SK-N-MC (cell line): Measurements from ENCODE around the gene DYNLT2.
"Not testable (repeated sequence)": the region's sequence is repeated elsewhere in the genome, so short reads cannot be mapped to it uniquely, and the experiment has no call there.

Experiments
- DNase-seq: peaks from one replicate; pipeline ENCODE4 v3.0.0-alpha.2; 2011; ENCODE audit warnings: low read depth, low spot score
- H3K27ac ChIP-seq: fragments of 200-600 bp; sonication (generic); 2 replicates; pipeline ENCODE4 v1.5.1; 2016; ENCODE audit warnings: mixed run types
- H3K36me3 ChIP-seq: fragments of 200-600 bp; sonication (generic); 2 replicates; pipeline ENCODE4 v1.6.1; 2017; ENCODE audit warnings: antibody characterized with exemption, low read length, mixed read lengths; ENCODE audit not compliant: insufficient read depth
- H3K4me3 ChIP-seq: fragments of 200-600 bp; sonication (generic); 2 replicates; pipeline ENCODE4 v1.5.1; 2016
- H3K9ac ChIP-seq: fragments of 200-600 bp; sonication (generic); 2 replicates; pipeline ENCODE4 v1.8.0; 2017; ENCODE audit warnings: mixed run types, mixed read lengths; ENCODE audit not compliant: insufficient read length
- H3K9me3 ChIP-seq: fragments of 200-600 bp; sonication (generic); 2 replicates; pipeline ENCODE4 v1.6.1; 2017; ENCODE audit warnings: low read depth, mild to moderate bottlenecking, antibody characterized with exemption, low read length, moderate library complexity, mixed read lengths
- EZH2 ChIP-seq: fragments of 200-600 bp; sonication (generic); IDR thresholded peaks from one replicate; pipeline ENCODE4 v1.6.1; 2017; ENCODE audit warnings: antibody characterized with exemption
- FOXP2 ChIP-seq: optimal IDR thresholded peaks from 2 replicates; pipeline ENCODE3; 2011; ENCODE audit warnings: mild to moderate bottlenecking, moderate library complexity; ENCODE audit not compliant: insufficient read depth; ENCODE audit errors: extremely low read length, control extremely low read depth
- POLR2AphosphoS5 ChIP-seq: IDR thresholded peaks from 2 replicates; pipeline ENCODE4 v1.6.1; 2012; ENCODE audit warnings: mild to moderate bottlenecking, low read depth, low read length, borderline replicate concordance

Gene DYNLT2

GRCh38 chr6:169714178-169714577 lies 37.2 kb downstream of the DYNLT2 start:
- Histone ChIP-seq H3K9ac (no peak overlapping the region), H3K4me3 (no peak overlapping the region), H3K36me3 (peaks cover 77% of the 10 kb centered on the region), H3K9me3 (no peaks in the 10 kb centered on the region), H3K27ac (no peak overlapping the region)
- no peak for DNase-seq
- no peak for TF ChIP-seq FOXP2
- no peak for TF ChIP-seq POLR2AphosphoS5
- no peak for TF ChIP-seq EZH2

GRCh38 chr6:169710009-169710408 lies 41.4 kb downstream of the DYNLT2 start:
- no peaks in the 10 kb centered on the region for H3K9me3 ChIP-seq
- no peak for DNase-seq
- no peak overlapping the region for H3K27ac ChIP-seq
- no peak for TF ChIP-seq FOXP2
- no peak for TF ChIP-seq EZH2
- no peak for TF ChIP-seq POLR2AphosphoS5
- no peak overlapping the region for H3K9ac ChIP-seq
- H3K4me3 ChIP-seq: no peak overlapping the region
- H3K36me3 ChIP-seq: peaks cover 58% of the 10 kb centered on the region

- Histone ChIP-seq H3K4me3 (no peak overlapping the region), H3K36me3 (peaks cover 56% of the 10 kb centered on the region)
- TF ChIP-seq EZH2 (no peak), FOXP2 (no peak), POLR2AphosphoS5 (no peak)
These were observed 42.1 kb downstream of the DYNLT2 start for GRCh38 chr6:169709293-169709692.

GRCh38 chr6:169707772-169708171 lies 43.6 kb downstream of the DYNLT2 start:
- H3K36me3 ChIP-seq: peaks cover 52% of the 10 kb centered on the region
- TF ChIP-seq FOXP2: no peak
- no peak for TF ChIP-seq EZH2
- no peak for TF ChIP-seq POLR2AphosphoS5
- no peak for DNase-seq
- no peak overlapping the region for H3K27ac ChIP-seq
- no peak overlapping the region for H3K4me3 ChIP-seq
- H3K9ac ChIP-seq: no peak overlapping the region
- no peaks in the 10 kb centered on the region for H3K9me3 ChIP-seq

More at GRCh38 chr6:169709293-169709692, 42.1 kb downstream of the DYNLT2 start:
- Histone ChIP-seq H3K9ac (no peak overlapping the region), H3K9me3 (no peaks in the 10 kb centered on the region), H3K27ac (no peak overlapping the region)
- no peak for DNase-seq

GRCh38 chr6:169702840-169703246 lies 48.5 kb downstream of the DYNLT2 start:
- peak overlapping the region; percentile 95 for H3K4me3 ChIP-seq
- H3K36me3 ChIP-seq: peaks cover 24% of the 10 kb centered on the region
- TF ChIP-seq EZH2 (no peak), POLR2AphosphoS5 (peak; percentile 18; the same call in 1 of the 2 replicates)
- peak overlapping the region; percentile 95 for H3K9ac ChIP-seq
- no peaks in the 10 kb centered on the region for H3K9me3 ChIP-seq
- H3K27ac ChIP-seq: no peak overlapping the region
- no peak for DNase-seq

GRCh38 chr6:169701954-169702839 lies 49.2 kb downstream of the DYNLT2 start, which contains the start of the genes C6orf120 and WDR27:
TSS of gene C6orf120 (plus strand) at chr6:169702126. CDS start at chr6:169702460, 334 bp downstream.
TSS of gene WDR27 (minus strand) at chr6:169702029. CDS start at chr6:169689005, 13,024 bp downstream.
- Histone ChIP-seq H3K36me3 (peaks cover 24% of the 10 kb centered on the region), H3K4me3 (peak within 1 kb of the TSS; percentile 95), H3K9ac (peak within 1 kb of the TSS; percentile 95), H3K27ac (peak within 1 kb of the TSS; percentile 66), H3K9me3 (no peaks in the 10 kb centered on the region)
- TF ChIP-seq POLR2AphosphoS5 (peak; percentile 99), EZH2 (no peak), FOXP2 (peak; percentile 25)
- peak; percentile 35 for DNase-seq

- H3K9ac ChIP-seq: peak overlapping the region; percentile 95
- DNase-seq: no peak
- peaks cover 24% of the 10 kb centered on the region for H3K36me3 ChIP-seq
- no peak overlapping the region for H3K27ac ChIP-seq
- peak overlapping the region; percentile 95 for H3K4me3 ChIP-seq
- H3K9me3 ChIP-seq: no peaks in the 10 kb centered on the region
- TF ChIP-seq POLR2AphosphoS5 (no peak), EZH2 (no peak), FOXP2 (no peak)
These were observed 49.9 kb downstream of the DYNLT2 start for GRCh38 chr6:169701311-169701953.

GRCh38 chr6:169700296-169700695 lies 51.1 kb downstream of the DYNLT2 start:
- no peaks in the 10 kb centered on the region for H3K9me3 ChIP-seq
- TF ChIP-seq FOXP2 (no peak), POLR2AphosphoS5 (peak; percentile 21; the same call in 1 of the 2 replicates)
- H3K27ac ChIP-seq: no peak overlapping the region
- peaks cover 20% of the 10 kb centered on the region for H3K36me3 ChIP-seq
- peak overlapping the region; percentile 95 for H3K9ac ChIP-seq
- DNase-seq: no peak
- H3K4me3 ChIP-seq: peak overlapping the region; percentile 95

- peaks cover 12% of the 10 kb centered on the region; the same call in 1 of the 2 replicates for H3K36me3 ChIP-seq
- DNase-seq: not testable (repeated sequence)
These were observed 54.3 kb downstream of the DYNLT2 start for GRCh38 chr6:169697115-169697514.

More at GRCh38 chr6:169697115-169697514, 54.3 kb downstream of the DYNLT2 start:
- not testable (repeated sequence) for H3K9ac ChIP-seq, H3K4me3 ChIP-seq, H3K9me3 ChIP-seq, H3K27ac ChIP-seq
